ENCODE measurements around the gene FLRT2. TPM values are rescaled to one million over a fixed set of nuclear protein-coding genes. Genes with fewer than 3 reads are reported as not detected.

The FLRT2 gene
- total and polyA plus RNA-seq, 9 of the 15 experiments (the other 6 are each of a cell fraction or from before 2014, with no cell fraction given) = 0.02 TPM; not detected in 8

- no peak for TF ChIP-seq RERE (CRISPR knock-in tag; IDR thresholded peaks at IDR 0.05; ENCODE audit: borderline replicate concordance)
- TF ChIP-seq RBM15 (IDR thresholded peaks at IDR 0.05; ENCODE audit: insufficient read depth, low read length) = no peak
- no peak for TF ChIP-seq TAF1 (IDR thresholded peaks at IDR 0.05; ENCODE audit: control insufficient read depth, extremely low read depth, insufficient read depth, low read length, severe bottlenecking)
Observed at GRCh38 chr14:85536833-85537190, 6.9 kb downstream of the FLRT2 start (continued).

- in situ Hi-C loops (cut with MboI) (no loop called here), intact Hi-C loops (cut with micrococcal nuclease) (no loop called here)
- Histone ChIP-seq H3K4me3 (no peak overlapping the region), H4K20me1 (replicated peaks; ENCODE audit: control insufficient read depth, insufficient read depth, low read length) (no peaks in the 10 kb centered on the region), H3K27ac (ENCODE audit: extremely low read depth, low read depth, low read length) (no peak overlapping the region), H3K4me1 (replicated peaks in 1 of 2; ENCODE audit: control insufficient read depth in 2 of 2, insufficient read depth in 2 of 2, low read length in 2 of 2) (no peaks in the 10 kb centered on the region), H3K9ac (ENCODE audit: insufficient read depth in 1 of 2, low read depth in 2 of 2, low read length in 2 of 2) (no peak overlapping the region), H3K9me3 (replicated peaks; ENCODE audit: control insufficient read depth, insufficient read depth, low read depth, low read length) (no peaks in the 10 kb centered on the region), H3K79me2 (ENCODE audit: control insufficient read depth, insufficient read depth, low read length) (no peaks in the 10 kb centered on the region), H3K4me2 (ENCODE audit: insufficient read depth, low read length) (no peak overlapping the region), H2AFZ (ENCODE audit: low read depth, low read length) (no peak overlapping the region), H3K9me1 (ENCODE audit: control insufficient read depth, insufficient read depth, low read length) (no peaks in the 10 kb centered on the region), H3K27me3 (ENCODE audit: control insufficient read depth in 2 of 2, insufficient read depth in 2 of 2, low read length in 2 of 2) (no peaks in the 10 kb centered on the region), H3K36me3 (ENCODE audit: control insufficient read depth, insufficient read depth, low read length) (no peaks in the 10 kb centered on the region)
- FAIRE-seq (no peak), ATAC-seq (no peak), DNase-seq (ENCODE audit: extremely low read depth in 1 of 4, low spot score in 3 of 4) (no peak)
- 17% methylated on average over 1 of the region's 3 CpGs for WGBS (ENCODE audit: insufficient coverage, low coverage, missing lambda C conversion rate)
- ChIA-PET POLR2A (no interaction called here), CTCF (ENCODE audit: low intra/inter-chr PET ratio) (no interaction called here)
- no TSS peak for BruUV-seq (replicated peaks)
- TF ChIP-seq XRCC4 (IDR thresholded peaks at IDR 0.05; ENCODE audit: extremely low read depth, insufficient read depth, insufficient read length) (no peak), ZNF41 (CRISPR knock-in tag; conservative IDR thresholded peaks at IDR 0.05) (no peak), NR2C1 (IDR thresholded peaks at IDR 0.05) (no peak), NR2C1 (tag; IDR thresholded peaks at IDR 0.05) (no peak), TCFL5 (CRISPR knock-in tag; conservative IDR thresholded peaks at IDR 0.05) (no peak), ZNF830 (CRISPR knock-in tag; IDR thresholded peaks at IDR 0.05) (no peak)
- TF ChIP-seq, protein P1, sequence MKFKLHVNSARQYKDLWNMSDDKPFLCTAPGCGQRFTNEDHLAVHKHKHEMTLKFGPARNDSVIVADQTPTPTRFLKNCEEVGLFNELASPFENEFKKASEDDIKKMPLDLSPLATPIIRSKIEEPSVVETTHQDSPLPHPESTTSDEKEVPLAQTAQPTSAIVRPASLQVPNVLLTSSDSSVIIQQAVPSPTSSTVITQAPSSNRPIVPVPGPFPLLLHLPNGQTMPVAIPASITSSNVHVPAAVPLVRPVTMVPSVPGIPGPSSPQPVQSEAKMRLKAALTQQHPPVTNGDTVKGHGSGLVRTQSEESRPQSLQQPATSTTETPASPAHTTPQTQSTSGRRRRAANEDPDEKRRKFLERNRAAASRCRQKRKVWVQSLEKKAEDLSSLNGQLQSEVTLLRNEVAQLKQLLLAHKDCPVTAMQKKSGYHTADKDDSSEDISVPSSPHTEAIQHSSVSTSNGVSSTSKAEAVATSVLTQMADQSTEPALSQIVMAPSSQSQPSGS (CRISPR knock-in tag; IDR thresholded peaks at IDR 0.05) = no peak
- TF ChIP-seq, protein P2, sequence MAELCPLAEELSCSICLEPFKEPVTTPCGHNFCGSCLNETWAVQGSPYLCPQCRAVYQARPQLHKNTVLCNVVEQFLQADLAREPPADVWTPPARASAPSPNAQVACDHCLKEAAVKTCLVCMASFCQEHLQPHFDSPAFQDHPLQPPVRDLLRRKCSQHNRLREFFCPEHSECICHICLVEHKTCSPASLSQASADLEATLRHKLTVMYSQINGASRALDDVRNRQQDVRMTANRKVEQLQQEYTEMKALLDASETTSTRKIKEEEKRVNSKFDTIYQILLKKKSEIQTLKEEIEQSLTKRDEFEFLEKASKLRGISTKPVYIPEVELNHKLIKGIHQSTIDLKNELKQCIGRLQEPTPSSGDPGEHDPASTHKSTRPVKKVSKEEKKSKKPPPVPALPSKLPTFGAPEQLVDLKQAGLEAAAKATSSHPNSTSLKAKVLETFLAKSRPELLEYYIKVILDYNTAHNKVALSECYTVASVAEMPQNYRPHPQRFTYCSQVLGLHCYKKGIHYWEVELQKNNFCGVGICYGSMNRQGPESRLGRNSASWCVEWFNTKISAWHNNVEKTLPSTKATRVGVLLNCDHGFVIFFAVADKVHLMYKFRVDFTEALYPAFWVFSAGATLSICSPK (IDR thresholded peaks at IDR 0.05; ENCODE audit: borderline replicate concordance) = no peak
- TF ChIP-seq, protein P3, sequence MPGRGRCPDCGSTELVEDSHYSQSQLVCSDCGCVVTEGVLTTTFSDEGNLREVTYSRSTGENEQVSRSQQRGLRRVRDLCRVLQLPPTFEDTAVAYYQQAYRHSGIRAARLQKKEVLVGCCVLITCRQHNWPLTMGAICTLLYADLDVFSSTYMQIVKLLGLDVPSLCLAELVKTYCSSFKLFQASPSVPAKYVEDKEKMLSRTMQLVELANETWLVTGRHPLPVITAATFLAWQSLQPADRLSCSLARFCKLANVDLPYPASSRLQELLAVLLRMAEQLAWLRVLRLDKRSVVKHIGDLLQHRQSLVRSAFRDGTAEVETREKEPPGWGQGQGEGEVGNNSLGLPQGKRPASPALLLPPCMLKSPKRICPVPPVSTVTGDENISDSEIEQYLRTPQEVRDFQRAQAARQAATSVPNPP (IDR thresholded peaks at IDR 0.05; ENCODE audit: borderline replicate concordance, insufficient read depth, insufficient read length) = no peak
Observed at GRCh38 chr14:85537526-85537925, 7.6 kb downstream of the FLRT2 start.

All from K562 (cell line).